Measurements from ENCODE around the gene SORBS1. TPM values are rescaled to one million over a fixed set of nuclear protein-coding genes. Genes with fewer than 3 reads are reported as not detected.
A peak's percentile ranks its signal among the peaks of the same experiment; 100 is the strongest.

Gene SORBS1
- total and polyA plus RNA-seq, 2 of the 13 experiments (the other 11 are each of a cell fraction or from before 2014, with no cell fraction given): 16.8 to 39.8 TPM

DNA sequence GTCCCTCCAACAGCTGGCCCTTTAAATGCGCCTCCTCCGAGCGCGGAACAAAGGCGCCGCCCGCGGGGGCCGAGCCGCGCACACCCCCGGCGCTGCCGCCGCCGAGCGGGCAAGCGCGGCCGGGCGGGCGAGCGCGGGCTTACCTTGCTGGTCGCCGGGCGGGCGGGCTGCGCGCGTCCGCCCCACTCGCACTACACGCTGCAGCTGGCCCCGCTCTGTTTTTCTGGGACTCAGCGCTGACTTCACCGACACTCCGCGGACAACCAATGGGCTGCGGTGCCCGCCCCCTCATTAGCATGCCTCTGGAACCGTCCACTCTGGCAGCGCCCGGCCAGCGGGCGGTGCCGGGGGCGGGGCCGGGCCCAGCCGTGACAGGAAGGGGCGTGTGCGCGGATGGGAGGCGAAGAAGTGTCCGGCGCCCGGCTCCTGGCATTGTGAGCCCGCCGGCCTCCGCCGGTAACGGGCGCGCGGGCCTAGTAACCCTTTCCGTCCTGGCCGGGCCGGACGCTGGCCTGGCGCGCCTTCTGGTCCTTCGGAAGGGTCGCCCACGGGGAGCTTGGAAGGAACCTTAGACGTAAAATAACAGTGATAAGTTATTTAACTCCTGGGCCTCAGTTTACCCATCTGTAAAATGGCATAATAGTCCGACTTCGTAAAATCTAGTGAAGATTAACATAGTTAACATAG lies at the start of gene SORBS1 (continued):
- TF ChIP-seq, protein P1, sequence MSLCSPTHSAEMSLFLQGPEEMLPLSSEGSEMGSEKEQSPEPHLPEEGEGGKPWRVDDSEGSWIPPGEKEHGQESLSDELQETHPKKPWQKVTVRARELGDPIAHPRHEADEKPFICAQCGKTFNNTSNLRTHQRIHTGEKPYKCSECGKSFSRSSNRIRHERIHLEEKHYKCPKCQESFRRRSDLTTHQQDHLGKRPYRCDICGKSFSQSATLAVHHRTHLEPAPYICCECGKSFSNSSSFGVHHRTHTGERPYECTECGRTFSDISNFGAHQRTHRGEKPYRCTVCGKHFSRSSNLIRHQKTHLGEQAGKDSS (CRISPR knock-in tag; IDR thresholded peaks at IDR 0.05; ENCODE audit: borderline replicate concordance, low read depth): 0 out of 2 replicates have a peak, but pooled peaks have one; percentile 29
- TF ChIP-seq, protein P2, sequence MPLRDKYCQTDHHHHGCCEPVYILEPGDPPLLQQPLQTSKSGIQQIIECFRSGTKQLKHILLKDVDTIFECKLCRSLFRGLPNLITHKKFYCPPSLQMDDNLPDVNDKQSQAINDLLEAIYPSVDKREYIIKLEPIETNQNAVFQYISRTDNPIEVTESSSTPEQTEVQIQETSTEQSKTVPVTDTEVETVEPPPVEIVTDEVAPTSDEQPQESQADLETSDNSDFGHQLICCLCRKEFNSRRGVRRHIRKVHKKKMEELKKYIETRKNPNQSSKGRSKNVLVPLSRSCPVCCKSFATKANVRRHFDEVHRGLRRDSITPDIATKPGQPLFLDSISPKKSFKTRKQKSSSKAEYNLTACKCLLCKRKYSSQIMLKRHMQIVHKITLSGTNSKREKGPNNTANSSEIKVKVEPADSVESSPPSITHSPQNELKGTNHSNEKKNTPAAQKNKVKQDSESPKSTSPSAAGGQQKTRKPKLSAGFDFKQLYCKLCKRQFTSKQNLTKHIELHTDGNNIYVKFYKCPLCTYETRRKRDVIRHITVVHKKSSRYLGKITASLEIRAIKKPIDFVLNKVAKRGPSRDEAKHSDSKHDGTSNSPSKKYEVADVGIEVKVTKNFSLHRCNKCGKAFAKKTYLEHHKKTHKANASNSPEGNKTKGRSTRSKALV (CRISPR knock-in tag; IDR thresholded peaks at IDR 0.05): 0 out of 2 replicates have a peak, but pooled peaks have one; percentile 36
- TF ChIP-seq, protein P3, sequence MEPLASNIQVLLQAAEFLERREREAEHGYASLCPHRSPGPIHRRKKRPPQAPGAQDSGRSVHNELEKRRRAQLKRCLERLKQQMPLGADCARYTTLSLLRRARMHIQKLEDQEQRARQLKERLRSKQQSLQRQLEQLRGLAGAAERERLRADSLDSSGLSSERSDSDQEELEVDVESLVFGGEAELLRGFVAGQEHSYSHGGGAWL (CRISPR knock-in tag; IDR thresholded peaks at IDR 0.05): peak; percentile 42; the same call in 1 of the 2 replicates
- TF ChIP-seq HMG20B (CRISPR knock-in tag; conservative IDR thresholded peaks at IDR 0.05): no peak
- no peak for TF ChIP-seq ATF7 (IDR thresholded peaks at IDR 0.05)
- no peak for TF ChIP-seq ATF7 (CRISPR knock-in tag; IDR thresholded peaks at IDR 0.05)
- TF ChIP-seq RFX3 (CRISPR knock-in tag; IDR thresholded peaks at IDR 0.05): no peak
- TF ChIP-seq, protein P4, sequence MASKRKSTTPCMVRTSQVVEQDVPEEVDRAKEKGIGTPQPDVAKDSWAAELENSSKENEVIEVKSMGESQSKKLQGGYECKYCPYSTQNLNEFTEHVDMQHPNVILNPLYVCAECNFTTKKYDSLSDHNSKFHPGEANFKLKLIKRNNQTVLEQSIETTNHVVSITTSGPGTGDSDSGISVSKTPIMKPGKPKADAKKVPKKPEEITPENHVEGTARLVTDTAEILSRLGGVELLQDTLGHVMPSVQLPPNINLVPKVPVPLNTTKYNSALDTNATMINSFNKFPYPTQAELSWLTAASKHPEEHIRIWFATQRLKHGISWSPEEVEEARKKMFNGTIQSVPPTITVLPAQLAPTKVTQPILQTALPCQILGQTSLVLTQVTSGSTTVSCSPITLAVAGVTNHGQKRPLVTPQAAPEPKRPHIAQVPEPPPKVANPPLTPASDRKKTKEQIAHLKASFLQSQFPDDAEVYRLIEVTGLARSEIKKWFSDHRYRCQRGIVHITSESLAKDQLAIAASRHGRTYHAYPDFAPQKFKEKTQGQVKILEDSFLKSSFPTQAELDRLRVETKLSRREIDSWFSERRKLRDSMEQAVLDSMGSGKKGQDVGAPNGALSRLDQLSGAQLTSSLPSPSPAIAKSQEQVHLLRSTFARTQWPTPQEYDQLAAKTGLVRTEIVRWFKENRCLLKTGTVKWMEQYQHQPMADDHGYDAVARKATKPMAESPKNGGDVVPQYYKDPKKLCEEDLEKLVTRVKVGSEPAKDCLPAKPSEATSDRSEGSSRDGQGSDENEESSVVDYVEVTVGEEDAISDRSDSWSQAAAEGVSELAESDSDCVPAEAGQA (IDR thresholded peaks at IDR 0.05; ENCODE audit: low read depth): no peak
- TF ChIP-seq, protein P4 (CRISPR knock-in tag; IDR thresholded peaks at IDR 0.05; ENCODE audit: borderline replicate concordance): no peak
- peak; percentile 98 for TF ChIP-seq ZMYM3 (CRISPR knock-in tag; IDR thresholded peaks at IDR 0.05)
- no peak for TF ChIP-seq RBM39 (IDR thresholded peaks at IDR 0.05; ENCODE audit: low read depth, low read length, poor library complexity, severe bottlenecking)
- TF ChIP-seq ZNF354B (CRISPR knock-in tag; IDR thresholded peaks at IDR 0.05): no peak
- TF ChIP-seq JUN (CRISPR knock-in tag; IDR thresholded peaks at IDR 0.05): no peak
- TF ChIP-seq ZNF7 (CRISPR knock-in tag; IDR thresholded peaks at IDR 0.05): no peak
- peak; percentile 66 for TF ChIP-seq ZFX (CRISPR knock-in tag; IDR thresholded peaks at IDR 0.05; ENCODE audit: low read depth)
- TF ChIP-seq ZNF772 (CRISPR knock-in tag; IDR thresholded peaks at IDR 0.05): peak; percentile 59; the same call in 1 of the 2 replicates
- no peak for TF ChIP-seq ZNF225 (CRISPR knock-in tag; IDR thresholded peaks at IDR 0.05)
- TF ChIP-seq ZNF558 (CRISPR knock-in tag; IDR thresholded peaks at IDR 0.05; ENCODE audit: borderline replicate concordance): peak; percentile 76; the same call in 1 of the 2 replicates
- no peak for TF ChIP-seq ZNF207 (IDR thresholded peaks at IDR 0.05; ENCODE audit: borderline replicate concordance)
